H1 (cell line): ENCODE measurements around the gene SERPINH1.

ENCODE experiments used
- GTF2F1 ChIP-seq: IDR thresholded peaks from 2 replicates; pipeline ENCODE4 v1.6.1; 2012; ENCODE audit warnings: low read depth, low read length, improper control_type of control experiment, borderline replicate concordance
- KDM4A ChIP-seq: IDR thresholded peaks from one replicate; pipeline ENCODE4 v1.7.1; 2012; ENCODE audit warnings: low read depth, mild to moderate bottlenecking, moderate library complexity, low read length, inconsistent platforms; ENCODE audit not compliant: severe bottlenecking

- no peak for TF ChIP-seq KDM4A
- TF ChIP-seq GTF2F1, result no peak
These were observed 27.6 kb upstream of the SERPINH1 start for GRCh38 chr11:75534259-75535069.
